SJSA1 (cell line): Measurements from ENCODE around the gene CREBRF. TPM values are rescaled to one million over a fixed set of nuclear protein-coding genes. Genes with fewer than 3 reads are reported as not detected.
"Not testable (repeated sequence)": the region's sequence is repeated elsewhere in the genome, so short reads cannot be mapped to it uniquely, and the experiment has no call there.

Source experiments
- DNase-seq, 2 experiments: peaks; one replicate each; pipeline ENCODE4 v3.0.0-alpha.2; 2015 to 2020; ENCODE audit warnings: low spot score in 2 of 2, low read depth in 1 of 2
- H3K27ac ChIP-seq: fragments of 250-450 bp; sonication (Bioruptor Pico); 2 replicates; pipeline ENCODE4 v1.5.1; 2020; ENCODE audit warnings: mild to moderate bottlenecking, moderate library complexity
- H3K27me3 ChIP-seq: fragments of 250-450 bp; sonication (Bioruptor Pico); replicated peaks from 2 replicates; pipeline ENCODE4 v1.5.1; 2020; ENCODE audit warnings: mild to moderate bottlenecking, moderate library complexity
- H3K36me3 ChIP-seq: fragments of 250-450 bp; sonication (Bioruptor Pico); 2 replicates; pipeline ENCODE4 v1.5.1; 2020; ENCODE audit warnings: mild to moderate bottlenecking
- H3K4me1 ChIP-seq: fragments of 250-450 bp; sonication (Bioruptor Pico); replicated peaks from 2 replicates; pipeline ENCODE4 v1.6.1; 2021; ENCODE audit warnings: mild to moderate bottlenecking
- H3K4me3 ChIP-seq: fragments of 250-450 bp; sonication (Bioruptor Pico); 2 replicates; pipeline ENCODE4 v1.5.1; 2020; ENCODE audit warnings: mild to moderate bottlenecking
- H3K9me3 ChIP-seq: fragments of 250-450 bp; sonication (Bioruptor Pico); replicated peaks from 2 replicates; pipeline ENCODE4 v1.5.1; 2020; ENCODE audit warnings: mild to moderate bottlenecking
- total RNA-seq: library from RNA; depleted of rRNA; stranded (reverse); fragments of >200 nt; shearing (Covaris generic); gene quantifications from 2 replicates; pipeline ENCODE4 v1.2.3, GENCODE V29; 2014

The CREBRF gene
- total RNA-seq, 1 experiment from 2014 or later: 5.8 TPM

- no peaks in the 10 kb centered on the region for H3K36me3 ChIP-seq
- H3K9me3 ChIP-seq: no peaks in the 10 kb centered on the region
- H3K27ac ChIP-seq: no peak overlapping the region
- no peak overlapping the region for H3K4me3 ChIP-seq
- no peaks in the 10 kb centered on the region for H3K27me3 ChIP-seq
- DNase-seq: no peak
- H3K4me1 ChIP-seq: no peaks in the 10 kb centered on the region
Observed at GRCh38 chr5:173114536-173114935, 58.4 kb downstream of the CREBRF start.

GRCh38 chr5:173119719-173120118, 63.6 kb downstream of the CREBRF start:
- DNase-seq: no peak
- Histone ChIP-seq H3K36me3 (no peaks in the 10 kb centered on the region), H3K27ac (no peak overlapping the region), H3K27me3 (no peaks in the 10 kb centered on the region), H3K4me1 (no peaks in the 10 kb centered on the region), H3K9me3 (no peaks in the 10 kb centered on the region), H3K4me3 (no peak overlapping the region)

GRCh38 chr5:173123416-173123815, 67.3 kb downstream of the CREBRF start:
- H3K27ac ChIP-seq: no peak overlapping the region
- no peak for DNase-seq
- no peaks in the 10 kb centered on the region for H3K4me1 ChIP-seq
- no peaks in the 10 kb centered on the region for H3K27me3 ChIP-seq
- no peaks in the 10 kb centered on the region for H3K36me3 ChIP-seq
- H3K9me3 ChIP-seq: no peaks in the 10 kb centered on the region
- H3K4me3 ChIP-seq: no peak overlapping the region

GRCh38 chr5:173132166-173132565, 76.0 kb downstream of the CREBRF start:
- H3K4me1 ChIP-seq, H3K36me3 ChIP-seq, DNase-seq, H3K4me3 ChIP-seq, H3K9me3 ChIP-seq, H3K27ac ChIP-seq, H3K27me3 ChIP-seq: not testable (repeated sequence)

- DNase-seq: no peak
Observed at GRCh38 chr5:173138707-173139106, 82.6 kb downstream of the CREBRF start.

GRCh38 chr5:173139631-173140030, 83.5 kb downstream of the CREBRF start:
- H3K4me3 ChIP-seq: no peak overlapping the region
- no peaks in the 10 kb centered on the region for H3K9me3 ChIP-seq
- DNase-seq: no peak
- no peaks in the 10 kb centered on the region for H3K4me1 ChIP-seq
- H3K36me3 ChIP-seq: peaks cover 3% of the 10 kb centered on the region
- no peaks in the 10 kb centered on the region for H3K27me3 ChIP-seq
- H3K27ac ChIP-seq: no peak overlapping the region

More at GRCh38 chr5:173138707-173139106, 82.6 kb downstream of the CREBRF start:
- H3K27me3 ChIP-seq: no peaks in the 10 kb centered on the region
- H3K4me3 ChIP-seq: no peak overlapping the region
- H3K9me3 ChIP-seq: no peaks in the 10 kb centered on the region
- no peaks in the 10 kb centered on the region for H3K36me3 ChIP-seq
- H3K27ac ChIP-seq: no peak overlapping the region
- H3K4me1 ChIP-seq: no peaks in the 10 kb centered on the region

GRCh38 chr5:173140769-173141168, 84.6 kb downstream of the CREBRF start:
- no peak for DNase-seq
- Histone ChIP-seq H3K4me1 (peaks cover 5% of the 10 kb centered on the region), H3K27me3 (no peaks in the 10 kb centered on the region), H3K9me3 (no peaks in the 10 kb centered on the region), H3K27ac (no peak overlapping the region), H3K36me3 (peaks cover 4% of the 10 kb centered on the region), H3K4me3 (no peak overlapping the region)

- H3K27me3 ChIP-seq: no peaks in the 10 kb centered on the region
- H3K4me1 ChIP-seq: peaks cover 5% of the 10 kb centered on the region
- peaks cover 21% of the 10 kb centered on the region for H3K36me3 ChIP-seq
- no peak overlapping the region for H3K4me3 ChIP-seq
- H3K9me3 ChIP-seq: no peaks in the 10 kb centered on the region
- peak in 1 of 2 experiments; percentile 37 for DNase-seq
- H3K27ac ChIP-seq: no peak overlapping the region
Observed at GRCh38 chr5:173143567-173143966, 87.4 kb downstream of the CREBRF start.

GRCh38 chr5:173144200-173145176, 88.3 kb downstream of the CREBRF start, which contains the start of gene BNIP1:
Gene BNIP1, plus strand, starts transcription at chr5:173144531. Its CDS starts 15 bp downstream, at chr5:173144546.
- Histone ChIP-seq H3K27me3 (no peaks in the 10 kb centered on the region), H3K36me3 (peaks cover 30% of the 10 kb centered on the region), H3K4me1 (peaks cover 5% of the 10 kb centered on the region), H3K4me3 (peak within 1 kb of the TSS; percentile 81), H3K27ac (peak within 1 kb of the TSS; percentile 58), H3K9me3 (no peaks in the 10 kb centered on the region)
- peak; percentile 97 to 98 for DNase-seq

- H3K27ac ChIP-seq: no peak overlapping the region
- peaks cover 5% of the 10 kb centered on the region for H3K4me1 ChIP-seq
- DNase-seq: peak in 1 of 2 experiments; percentile 32
- H3K36me3 ChIP-seq: peaks cover 64% of the 10 kb centered on the region
- H3K4me3 ChIP-seq: no peak overlapping the region
- no peaks in the 10 kb centered on the region for H3K9me3 ChIP-seq
- no peaks in the 10 kb centered on the region for H3K27me3 ChIP-seq
Observed at GRCh38 chr5:173148354-173148753, 92.2 kb downstream of the CREBRF start.

- peaks cover 85% of the 10 kb centered on the region for H3K36me3 ChIP-seq
- H3K27me3 ChIP-seq: no peaks in the 10 kb centered on the region
- H3K4me1 ChIP-seq: no peaks in the 10 kb centered on the region
- DNase-seq: no peak
- H3K4me3 ChIP-seq: no peak overlapping the region
- no peaks in the 10 kb centered on the region for H3K9me3 ChIP-seq
- no peak overlapping the region for H3K27ac ChIP-seq
Observed at GRCh38 chr5:173152547-173152946, 96.4 kb downstream of the CREBRF start.

- no peaks in the 10 kb centered on the region for H3K27me3 ChIP-seq
- peak in 1 of 2 experiments; percentile 31 for DNase-seq
- no peak overlapping the region for H3K27ac ChIP-seq
- H3K9me3 ChIP-seq: no peaks in the 10 kb centered on the region
- peaks cover 84% of the 10 kb centered on the region for H3K36me3 ChIP-seq
- H3K4me1 ChIP-seq: no peaks in the 10 kb centered on the region
- H3K4me3 ChIP-seq: no peak overlapping the region
Observed at GRCh38 chr5:173153842-173154241, 97.7 kb downstream of the CREBRF start.

GRCh38 chr5:173154619-173155018, 98.5 kb downstream of the CREBRF start:
- H3K27ac ChIP-seq, H3K4me1 ChIP-seq, H3K27me3 ChIP-seq, H3K9me3 ChIP-seq, H3K4me3 ChIP-seq: not testable (repeated sequence)
- H3K36me3 ChIP-seq: peaks cover 83% of the 10 kb centered on the region
- peak in 1 of 2 experiments; percentile 23 for DNase-seq

GRCh38 chr5:173155912-173156311, 99.8 kb downstream of the CREBRF start:
- Histone ChIP-seq H3K9me3 (no peaks in the 10 kb centered on the region), H3K36me3 (peaks cover 86% of the 10 kb centered on the region), H3K4me3 (no peak overlapping the region), H3K4me1 (no peaks in the 10 kb centered on the region), H3K27ac (no peak overlapping the region), H3K27me3 (no peaks in the 10 kb centered on the region)
- DNase-seq: peak in 1 of 2 experiments; percentile 22
